Right cardiac atrium (tissue), 5 donors: ENCODE measurements around the gene CLIP1. TPM values are rescaled to one million over a fixed set of nuclear protein-coding genes. Genes with fewer than 3 reads are reported as not detected.
"Not testable (repeated sequence)": the region's sequence is repeated elsewhere in the genome, so short reads cannot be mapped to it uniquely, and the experiment has no call there.

ENCODE experiments used
- ATAC-seq, 2 donors: fragments of 200-7000 bp; cut with Tn5 transposase; one replicate each; pipeline versions ENCODE4 v1.8.0 to v1.9.1; 2020; ENCODE audit warnings: moderate library complexity in 2 of 2, mild to moderate bottlenecking in 1 of 2
- DNase-seq, 3 donors: peaks; one replicate each; pipeline ENCODE4 v3.0.0-alpha.2; 2020
- H3K27ac ChIP-seq: one replicate; pipeline ENCODE4 v1.5.1; 2013; ENCODE audit warnings: mild to moderate bottlenecking, low read length, control low read depth, moderate library complexity
- H3K27me3 ChIP-seq: one replicate; pipeline ENCODE4 v1.6.1; 2013; ENCODE audit not compliant: control insufficient read depth, insufficient read depth
- H3K4me1 ChIP-seq: one replicate; pipeline ENCODE4 v1.6.1; 2013; ENCODE audit warnings: low read length; ENCODE audit not compliant: control insufficient read depth, insufficient read depth
- H3K4me3 ChIP-seq: one replicate; pipeline ENCODE4 v1.5.1; 2013; ENCODE audit warnings: low read length, control low read depth
- H3K9me3 ChIP-seq: one replicate; pipeline ENCODE4 v1.6.1; 2013; ENCODE audit warnings: low read length; ENCODE audit not compliant: control insufficient read depth
- whole genome bisulfite sequencing: extraction: QIAGEN DNeasy Blood & Tissue Kit; methylation state at CpG from one replicate; pipeline ENCODE4 v1.1.7; 2013; 5-methylcytosine and 5-hydroxymethylcytosine counted together
- intact Hi-C, 4 donors: fragments of 100-400 bp; cut with DNase I; formaldehyde crosslinking; loops; one replicate each; pipeline versions ENCODE4 v1.11.0 to v1.14.0; 2022 to 2023
- polyA plus RNA-seq: library from polyadenylated mRNA; stranded (reverse); fragments of 200-250 nt; gene quantifications from one replicate; pipeline ENCODE4 v1.2.3, GENCODE V29; 2013
- total RNA-seq, 4 donors: library from RNA; stranded (reverse); fragmentation: NEBNext Ultra II Directional; extraction: Animal tissue kit (Norgen Biotek cat#: 25700); gene quantifications; one replicate each; pipeline ENCODE4 v1.2.1, GENCODE V29; 2021
- donor health status: healthy with polysubstance abuse.
- donor health status: DM: no; HTN: yes; CAD: no.
- donor health status: DM: no; HTN: no; CAD: no.
- donor health status: DM: no; HTN: yes; CAD: no; lungs with severe emphysema.
- donor health status: DM: yes; HTN: yes; CAD: no.

CLIP1 gene
- total and polyA plus RNA-seq, 5 donors = 43.7 to 131 (median 119) TPM

GRCh38 chr12:122435186-122435585 lies 12.7 kb upstream of the CLIP1 start:
- no peaks in the 10 kb centered on the region for H3K9me3 ChIP-seq
- no peaks in the 10 kb centered on the region for H3K4me1 ChIP-seq
- intact Hi-C loops = no loop called here
- H3K4me3 ChIP-seq = no peak overlapping the region
- ATAC-seq = no peak
- 97% methylated on average over 4 of the region's 4 CpGs for WGBS
- no peak for DNase-seq
- no peak overlapping the region for H3K27ac ChIP-seq
- H3K27me3 ChIP-seq = no peaks in the 10 kb centered on the region

- not testable (repeated sequence) for H3K9me3 ChIP-seq, H3K4me3 ChIP-seq, H3K27ac ChIP-seq, H3K4me1 ChIP-seq, H3K27me3 ChIP-seq, DNase-seq, ATAC-seq
- intact Hi-C loops = loop anchor here in 1 of 4 donors (10.0 kb wide), 1 partner anchor 46 kb away; no protein-coding TSS in a partner anchor
- WGBS = 97% methylated on average over 5 of the region's 5 CpGs
Measured at GRCh38 chr12:122429043-122429442, 6.6 kb upstream of the CLIP1 start.

GRCh38 chr12:122427403-122427802 lies 4.9 kb upstream of the CLIP1 start:
- H3K27me3 ChIP-seq = no peaks in the 10 kb centered on the region
- WGBS = 98% methylated on average over 9 of the region's 9 CpGs
- H3K4me1 ChIP-seq = no peaks in the 10 kb centered on the region
- intact Hi-C loops = loop anchor here in 1 of 4 donors (10.0 kb wide), 1 partner anchor 47 kb away; no protein-coding TSS in a partner anchor
- no peak for ATAC-seq
- H3K4me3 ChIP-seq = no peak overlapping the region
- H3K9me3 ChIP-seq = no peaks in the 10 kb centered on the region
- H3K27ac ChIP-seq = no peak overlapping the region
- no peak for DNase-seq

GRCh38 chr12:122423258-122424165 lies 1.0 kb upstream of the CLIP1 start:
- 13% methylated on average over 21 of the region's 21 CpGs for WGBS
- ATAC-seq (peak; percentile 10 to 23), DNase-seq (peak in 1 of 3 donors; percentile 15)
- Histone ChIP-seq H3K27ac (peak overlapping the region; percentile 61), H3K27me3 (no peaks in the 10 kb centered on the region), H3K4me3 (peak overlapping the region; percentile 97), H3K4me1 (no peaks in the 10 kb centered on the region), H3K9me3 (no peaks in the 10 kb centered on the region)
- intact Hi-C loops = loop anchor here in 1 of 4 donors (10.0 kb wide), 1 partner anchor 51 kb away; no protein-coding TSS in a partner anchor

GRCh38 chr12:122422730-122423257 lies 325 bp upstream of the CLIP1 start:
- DNase-seq (peak in 2 of 3 donors; percentile 39 to 50), ATAC-seq (peak in 1 of 2 donors; percentile 3)
- peak overlapping the region; percentile 61 for H3K27ac ChIP-seq
- peak overlapping the region; percentile 97 for H3K4me3 ChIP-seq
- H3K4me1 ChIP-seq = no peaks in the 10 kb centered on the region
- under 1% methylated on average over 38 of the region's 39 CpGs for WGBS
- H3K27me3 ChIP-seq = no peaks in the 10 kb centered on the region
- intact Hi-C loops = loop anchor here in 1 of 4 donors (10.0 kb wide), 1 partner anchor 52 kb away; no protein-coding TSS in a partner anchor
- no peaks in the 10 kb centered on the region for H3K9me3 ChIP-seq

- no peaks in the 10 kb centered on the region for H3K9me3 ChIP-seq
- peak overlapping the region; percentile 97 for H3K4me3 ChIP-seq
- ATAC-seq (peak; percentile 52 to 66), DNase-seq (peak in 1 of 3 donors; percentile 47)
- H3K27ac ChIP-seq = peak overlapping the region; percentile 93
- no peaks in the 10 kb centered on the region for H3K4me1 ChIP-seq
- intact Hi-C loops = loop anchor here in 1 of 4 donors (10.0 kb wide), 1 partner anchor 53 kb away; no protein-coding TSS in a partner anchor
- 2% methylated on average over 14 of the region's 14 CpGs for WGBS
- H3K27me3 ChIP-seq = no peaks in the 10 kb centered on the region
Measured at GRCh38 chr12:122421187-122421820, 1.2 kb downstream of the CLIP1 start.

GRCh38 chr12:122420471-122421162 lies 1.9 kb downstream of the CLIP1 start:
- Histone ChIP-seq H3K9me3 (no peaks in the 10 kb centered on the region), H3K27ac (peak overlapping the region; percentile 7), H3K4me3 (peak overlapping the region; percentile 97), H3K27me3 (no peaks in the 10 kb centered on the region), H3K4me1 (no peaks in the 10 kb centered on the region)
- no peak for ATAC-seq
- intact Hi-C loops = loop anchor here in 1 of 4 donors (10.0 kb wide), 1 partner anchor 54 kb away; no protein-coding TSS in a partner anchor
- DNase-seq = no peak
- WGBS = 82% methylated on average over 17 of the region's 17 CpGs

GRCh38 chr12:122419094-122419493 lies 3.4 kb downstream of the CLIP1 start:
- ATAC-seq, H3K9me3 ChIP-seq, H3K4me1 ChIP-seq, DNase-seq, H3K27me3 ChIP-seq, intact Hi-C loops, H3K4me3 ChIP-seq, H3K27ac ChIP-seq: not testable (repeated sequence)
- 89% methylated on average over 3 of the region's 3 CpGs for WGBS

- DNase-seq, H3K27ac ChIP-seq, H3K4me1 ChIP-seq, H3K27me3 ChIP-seq, H3K9me3 ChIP-seq, ATAC-seq, H3K4me3 ChIP-seq, intact Hi-C loops: not testable (repeated sequence)
- WGBS = 94% methylated on average over 7 of the region's 7 CpGs
Measured at GRCh38 chr12:122415665-122416064, 6.8 kb downstream of the CLIP1 start.
